Uterus (tissue), 4 donors: ENCODE measurements around the gene HHAT. TPM values are rescaled to one million over a fixed set of nuclear protein-coding genes. Genes with fewer than 3 reads are reported as not detected.

Source experiments
- DNase-seq, 2 donors: peaks; one replicate each; pipeline ENCODE4 v3.0.0-alpha.2; 2019 to 2020
- H3K27ac ChIP-seq, 2 donors: fragments of 200-600 bp; sonication (generic); 1 replicate in 1 of 2; 2 replicates in 1 of 2; pipeline ENCODE4 v1.5.1; 2016 to 2018
- H3K27me3 ChIP-seq, 2 donors: fragments of 200-600 bp; sonication (generic); one replicate each; pipeline ENCODE4 v1.5.1; 2018 to 2019; ENCODE audit warnings: control low read depth in 1 of 2
- H3K36me3 ChIP-seq, 2 donors: fragments of 200-600 bp; sonication (generic); one replicate each; pipeline ENCODE4 v1.5.1; 2019; ENCODE audit warnings: control low read depth in 1 of 2
- H3K4me1 ChIP-seq, 2 donors: fragments of 200-600 bp; sonication (generic); one replicate each; pipeline ENCODE4 v1.5.1; 2018 to 2019; ENCODE audit warnings: control low read depth in 1 of 2
- H3K4me3 ChIP-seq, 2 donors: fragments of 200-600 bp; sonication (generic); 1 replicate in 1 of 2; 2 replicates in 1 of 2; pipeline ENCODE4 v1.5.1; 2018 to 2019; ENCODE audit warnings: mild to moderate bottlenecking in 1 of 2
- H3K9me3 ChIP-seq, 2 donors: fragments of 200-600 bp; sonication (generic); one replicate each; pipeline ENCODE4 v1.5.1; 2019; ENCODE audit warnings: control low read depth in 1 of 2
- POLR2A ChIP-seq, 2 donors: fragments of 450-650 bp; IDR thresholded peaks; one replicate each; pipeline ENCODE4 v1.6.1; 2016; ENCODE audit warnings: antibody characterized with exemption in 2 of 2, mild to moderate bottlenecking in 1 of 2, moderate library complexity in 1 of 2
- intact Hi-C: fragments of 100-400 bp; cut with DNase I; formaldehyde crosslinking; loops from one replicate; pipeline ENCODE4 v1.15.1; 2023; ENCODE audit warnings: low total_unique reads
- total RNA-seq, 4 donors: library from RNA; depleted of rRNA in 3 of 4; stranded (reverse); fragments of >200 nt in 3 of 4; gene quantifications; one replicate each; pipeline versions ENCODE4 v1.1.0 to v1.2.4, GENCODE V29; 2014 to 2023
- TF ChIP-seq, protein P1 (sequence below), 4 experiments: fragments of 200-600 bp in 2 of 4; fragments of 450-650 bp in 2 of 4; sonication (generic) in 2 of 4; IDR thresholded peaks; one replicate each; pipeline ENCODE4 v1.5.1; 2016 to 2019; ENCODE audit warnings: antibody characterized with exemption in 4 of 4, mild to moderate bottlenecking in 2 of 4, moderate library complexity in 1 of 4
- donor health status: DM: yes; HTN: yes; CAD: no.

Gene HHAT
- total RNA-seq, 4 donors from 2014 or later, result 0.88 to 10.9 (median 3.4) TPM

GRCh38 chr1:210369425-210369824, 40.7 kb downstream of the HHAT start:
- intact Hi-C loops, result no loop called here
- no peaks in the 10 kb centered on the region for H3K27me3 ChIP-seq

GRCh38 chr1:210371916-210372315, 43.2 kb downstream of the HHAT start:
- no peaks in the 10 kb centered on the region for H3K4me1 ChIP-seq
- H3K9me3 ChIP-seq, result no peaks in the 10 kb centered on the region
- H3K36me3 ChIP-seq, result no peaks in the 10 kb centered on the region
- DNase-seq, result no peak
- no peak overlapping the region for H3K27ac ChIP-seq
- no peak overlapping the region for H3K4me3 ChIP-seq
- H3K27me3 ChIP-seq, result no peaks in the 10 kb centered on the region
- intact Hi-C loops, result no loop called here
- TF ChIP-seq, protein P1, sequence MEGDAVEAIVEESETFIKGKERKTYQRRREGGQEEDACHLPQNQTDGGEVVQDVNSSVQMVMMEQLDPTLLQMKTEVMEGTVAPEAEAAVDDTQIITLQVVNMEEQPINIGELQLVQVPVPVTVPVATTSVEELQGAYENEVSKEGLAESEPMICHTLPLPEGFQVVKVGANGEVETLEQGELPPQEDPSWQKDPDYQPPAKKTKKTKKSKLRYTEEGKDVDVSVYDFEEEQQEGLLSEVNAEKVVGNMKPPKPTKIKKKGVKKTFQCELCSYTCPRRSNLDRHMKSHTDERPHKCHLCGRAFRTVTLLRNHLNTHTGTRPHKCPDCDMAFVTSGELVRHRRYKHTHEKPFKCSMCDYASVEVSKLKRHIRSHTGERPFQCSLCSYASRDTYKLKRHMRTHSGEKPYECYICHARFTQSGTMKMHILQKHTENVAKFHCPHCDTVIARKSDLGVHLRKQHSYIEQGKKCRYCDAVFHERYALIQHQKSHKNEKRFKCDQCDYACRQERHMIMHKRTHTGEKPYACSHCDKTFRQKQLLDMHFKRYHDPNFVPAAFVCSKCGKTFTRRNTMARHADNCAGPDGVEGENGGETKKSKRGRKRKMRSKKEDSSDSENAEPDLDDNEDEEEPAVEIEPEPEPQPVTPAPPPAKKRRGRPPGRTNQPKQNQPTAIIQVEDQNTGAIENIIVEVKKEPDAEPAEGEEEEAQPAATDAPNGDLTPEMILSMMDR (IDR thresholded peaks at IDR 0.05), result no peak
- no peak for TF ChIP-seq POLR2A (IDR thresholded peaks at IDR 0.05)

More at GRCh38 chr1:210369425-210369824, 40.7 kb downstream of the HHAT start:
- Histone ChIP-seq H3K9me3 (no peaks in the 10 kb centered on the region), H3K4me3 (no peak overlapping the region), H3K4me1 (no peaks in the 10 kb centered on the region), H3K36me3 (no peaks in the 10 kb centered on the region), H3K27ac (no peak overlapping the region)
- TF ChIP-seq POLR2A (IDR thresholded peaks at IDR 0.05), result no peak
- TF ChIP-seq, protein P1 (IDR thresholded peaks at IDR 0.05), result no peak
- DNase-seq, result no peak

DNA sequence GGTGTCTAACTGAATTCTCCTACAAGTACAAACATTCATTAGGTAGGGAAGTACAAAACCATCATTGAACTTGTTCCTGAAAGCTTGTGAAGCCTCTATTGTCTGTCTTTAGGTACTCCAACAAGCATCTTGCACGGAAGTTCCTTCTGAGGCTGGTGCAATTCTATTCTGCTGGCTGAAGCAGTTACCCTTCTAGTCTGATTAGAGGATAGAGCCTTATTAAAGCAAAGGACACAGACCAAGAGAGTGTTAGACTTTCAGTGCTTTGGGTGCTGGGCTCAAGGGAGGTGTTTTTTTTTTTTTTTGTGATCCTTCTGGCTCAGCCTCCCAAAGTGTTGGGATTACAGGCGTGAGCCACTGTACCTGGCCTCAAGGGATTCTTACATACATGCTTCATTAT, 43.8 kb downstream of the HHAT start:
- Histone ChIP-seq H3K36me3 (no peaks in the 10 kb centered on the region), H3K4me1 (no peaks in the 10 kb centered on the region), H3K27ac (no peak overlapping the region), H3K9me3 (no peaks in the 10 kb centered on the region), H3K4me3 (no peak overlapping the region), H3K27me3 (no peaks in the 10 kb centered on the region)
- intact Hi-C loops, result no loop called here
- TF ChIP-seq, protein P1 (IDR thresholded peaks at IDR 0.05), result no peak
- TF ChIP-seq POLR2A (IDR thresholded peaks at IDR 0.05), result no peak
- no peak for DNase-seq

DNA sequence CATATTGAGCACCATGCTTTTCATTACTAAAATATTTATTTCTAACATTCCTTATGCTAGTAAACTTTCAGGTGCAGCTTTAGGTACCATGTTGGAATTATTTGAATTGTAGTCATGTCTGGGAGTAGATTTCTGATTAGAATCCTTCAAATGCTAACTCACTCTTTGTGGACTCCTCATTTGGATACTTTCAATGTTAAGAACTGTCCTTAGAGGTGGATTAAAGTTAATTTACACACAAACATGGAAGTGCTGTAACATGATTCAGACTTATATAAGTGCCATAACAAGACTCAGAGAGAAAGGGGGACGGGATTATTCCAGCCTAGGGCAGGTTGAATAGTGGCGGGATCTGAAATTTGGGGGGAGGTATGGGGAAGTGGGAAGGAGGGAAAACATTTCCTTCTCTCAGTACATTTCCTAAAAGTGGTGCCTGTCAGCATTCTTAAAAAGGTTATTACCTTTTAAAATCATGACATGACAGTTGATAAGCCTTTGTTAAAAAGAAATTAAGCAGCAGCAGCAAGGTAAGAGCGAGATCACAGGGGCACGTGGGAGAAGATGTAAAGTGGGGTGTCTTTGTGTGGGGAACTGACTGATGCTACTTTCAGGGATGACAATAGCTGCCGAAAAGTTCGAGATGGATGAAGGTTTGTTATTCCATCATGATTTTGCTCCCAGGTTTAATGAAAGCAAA, 44.4 kb downstream of the HHAT start:
- intact Hi-C loops, result no loop called here
- TF ChIP-seq, protein P1 (IDR thresholded peaks at IDR 0.05), result no peak
- TF ChIP-seq POLR2A (IDR thresholded peaks at IDR 0.05), result no peak
- Histone ChIP-seq H3K27me3 (no peaks in the 10 kb centered on the region), H3K4me3 (no peak overlapping the region), H3K9me3 (no peaks in the 10 kb centered on the region), H3K27ac (no peak overlapping the region), H3K4me1 (no peaks in the 10 kb centered on the region), H3K36me3 (no peaks in the 10 kb centered on the region)
- DNase-seq, result no peak

- no peak for TF ChIP-seq POLR2A (IDR thresholded peaks at IDR 0.05)
- TF ChIP-seq, protein P1 (IDR thresholded peaks at IDR 0.05), result no peak
- no peaks in the 10 kb centered on the region for H3K9me3 ChIP-seq
- H3K4me1 ChIP-seq, result no peaks in the 10 kb centered on the region
- intact Hi-C loops, result no loop called here
- H3K4me3 ChIP-seq, result no peak overlapping the region
- no peaks in the 10 kb centered on the region for H3K36me3 ChIP-seq
- DNase-seq, result no peak
- no peaks in the 10 kb centered on the region for H3K27me3 ChIP-seq
- H3K27ac ChIP-seq, result no peak overlapping the region
Observed at GRCh38 chr1:210373628-210373877, 44.9 kb downstream of the HHAT start.
